Breast epithelium (tissue), 4 donors: ENCODE measurements around the gene ACSS1. TPM values are rescaled to one million over a fixed set of nuclear protein-coding genes. Genes with fewer than 3 reads are reported as not detected.
A peak's percentile ranks its signal among the peaks of the same experiment; 100 is the strongest.

ENCODE experiments used
- DNase-seq, 2 donors: peaks; one replicate each; pipeline ENCODE4 v3.0.0-alpha.2; 2019; ENCODE audit warnings: low spot score in 2 of 2
- H3K27ac ChIP-seq, 2 donors: fragments of 200-600 bp; sonication (generic) in 1 of 2; one replicate each; pipeline ENCODE4 v1.5.1; 2016 to 2019; ENCODE audit warnings: mild to moderate bottlenecking in 1 of 2
- H3K27me3 ChIP-seq, 2 donors: fragments of 200-600 bp; sonication (generic) in 1 of 2; one replicate each; pipeline versions ENCODE4 v1.5.1 to v1.6.0; 2017 to 2019; ENCODE audit warnings: control low read depth in 1 of 2, mild to moderate bottlenecking in 1 of 2
- H3K36me3 ChIP-seq: fragments of 200-600 bp; one replicate; pipeline ENCODE4 v1.5.1; 2019
- H3K4me1 ChIP-seq, 2 donors: fragments of 200-600 bp; sonication (generic); one replicate each; pipeline ENCODE4 v1.5.1; 2016 to 2019; ENCODE audit warnings: control low read depth in 1 of 2
- H3K4me3 ChIP-seq, 3 donors: fragments of 200-600 bp; sonication (generic); 1 replicate in 2 of 3; 2 replicates in 1 of 3; pipeline ENCODE4 v1.5.1; 2016 to 2019; ENCODE audit warnings: mild to moderate bottlenecking in 3 of 3, moderate library complexity in 2 of 3
- H3K9me3 ChIP-seq, 2 donors: fragments of 200-600 bp; sonication (generic) in 1 of 2; one replicate each; pipeline ENCODE4 v1.5.1; 2016 to 2019; ENCODE audit warnings: control low read depth in 1 of 2
- POLR2A ChIP-seq: fragments of 450-650 bp; IDR thresholded peaks from one replicate; pipeline ENCODE4 v1.6.1; 2016; ENCODE audit warnings: antibody characterized with exemption, mild to moderate bottlenecking, moderate library complexity
- POLR2AphosphoS5 ChIP-seq, 3 donors: sonication (generic); formaldehyde crosslinking; IDR thresholded peaks; one replicate each; pipeline ENCODE4 v1.6.1; 2017; ENCODE audit warnings: antibody characterized with exemption in 3 of 3
- intact Hi-C: fragments of 100-400 bp; cut with DNase I; formaldehyde crosslinking; loops from one replicate; pipeline ENCODE4 v1.15.1; 2023; ENCODE audit warnings: low total_unique reads
- total RNA-seq, 3 donors: library from RNA; depleted of rRNA; stranded (reverse); fragments of >200 nt; gene quantifications; one replicate each; pipeline ENCODE4 v1.1.0, GENCODE V29; 2016
- TF ChIP-seq, protein P1 (sequence below), 3 donors: fragments of 450-650 bp; IDR thresholded peaks; one replicate each; pipeline ENCODE4 v1.5.1; 2016 to 2017; ENCODE audit warnings: antibody characterized with exemption in 3 of 3, mild to moderate bottlenecking in 3 of 3, moderate library complexity in 3 of 3

ACSS1 gene
- total RNA-seq, 3 donors from 2014 or later: 17.6 to 38.2 (median 37.4) TPM

DNA sequence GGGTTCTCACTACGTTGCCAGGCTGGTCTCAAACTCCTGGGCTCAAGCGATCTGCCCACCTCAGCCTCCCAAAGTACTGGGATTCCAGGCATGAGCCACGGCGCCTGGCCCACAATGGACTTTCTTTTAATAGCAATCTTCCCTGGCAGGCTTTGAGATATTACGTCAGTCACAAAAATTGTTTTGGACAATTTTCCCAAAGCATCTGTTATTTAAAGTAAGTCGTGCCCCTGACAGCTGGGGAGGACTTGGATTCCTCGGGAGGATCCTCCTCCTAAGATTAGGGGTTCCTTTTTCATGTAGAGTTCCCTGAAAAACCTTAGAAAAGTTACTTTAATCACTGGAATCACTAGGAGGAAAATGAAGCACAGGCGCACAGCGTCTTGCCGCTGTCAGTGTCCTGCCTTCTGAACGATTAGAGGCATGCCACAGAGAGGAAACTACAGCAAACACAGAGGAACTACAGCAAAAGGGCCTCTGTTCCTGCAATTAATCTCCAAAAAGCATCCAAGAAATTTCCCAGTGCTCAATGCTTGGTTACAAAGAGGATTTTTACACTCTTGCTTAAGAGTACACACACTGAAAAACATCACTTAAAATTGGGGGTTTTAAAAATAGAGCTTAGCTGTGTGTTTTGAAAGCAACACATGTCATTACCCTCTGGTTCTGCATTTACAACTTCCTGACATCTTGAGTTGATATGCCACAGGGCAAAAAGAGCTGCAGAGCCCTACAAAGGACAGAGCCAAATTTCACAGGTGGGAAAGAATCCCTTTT is 4.5 kb downstream of the ACSS1 start:
- no peak for TF ChIP-seq POLR2A
- TF ChIP-seq POLR2AphosphoS5 (IDR thresholded peaks at IDR 0.05): peak in 1 of 3 donors; percentile 38
- Histone ChIP-seq H3K9me3 (no peaks in the 10 kb centered on the region), H3K27me3 (no peaks in the 10 kb centered on the region), H3K4me3 (peak overlapping the region in 2 of 3 donors; percentile 8 to 34), H3K4me1 (peaks cover 14 to 17% of the 10 kb centered on the region in 2 donors), H3K36me3 (no peaks in the 10 kb centered on the region), H3K27ac (peak overlapping the region; percentile 78 to 82)
- peak in 1 of 2 donors; percentile 64 for DNase-seq
- intact Hi-C loops: no loop called here

DNA sequence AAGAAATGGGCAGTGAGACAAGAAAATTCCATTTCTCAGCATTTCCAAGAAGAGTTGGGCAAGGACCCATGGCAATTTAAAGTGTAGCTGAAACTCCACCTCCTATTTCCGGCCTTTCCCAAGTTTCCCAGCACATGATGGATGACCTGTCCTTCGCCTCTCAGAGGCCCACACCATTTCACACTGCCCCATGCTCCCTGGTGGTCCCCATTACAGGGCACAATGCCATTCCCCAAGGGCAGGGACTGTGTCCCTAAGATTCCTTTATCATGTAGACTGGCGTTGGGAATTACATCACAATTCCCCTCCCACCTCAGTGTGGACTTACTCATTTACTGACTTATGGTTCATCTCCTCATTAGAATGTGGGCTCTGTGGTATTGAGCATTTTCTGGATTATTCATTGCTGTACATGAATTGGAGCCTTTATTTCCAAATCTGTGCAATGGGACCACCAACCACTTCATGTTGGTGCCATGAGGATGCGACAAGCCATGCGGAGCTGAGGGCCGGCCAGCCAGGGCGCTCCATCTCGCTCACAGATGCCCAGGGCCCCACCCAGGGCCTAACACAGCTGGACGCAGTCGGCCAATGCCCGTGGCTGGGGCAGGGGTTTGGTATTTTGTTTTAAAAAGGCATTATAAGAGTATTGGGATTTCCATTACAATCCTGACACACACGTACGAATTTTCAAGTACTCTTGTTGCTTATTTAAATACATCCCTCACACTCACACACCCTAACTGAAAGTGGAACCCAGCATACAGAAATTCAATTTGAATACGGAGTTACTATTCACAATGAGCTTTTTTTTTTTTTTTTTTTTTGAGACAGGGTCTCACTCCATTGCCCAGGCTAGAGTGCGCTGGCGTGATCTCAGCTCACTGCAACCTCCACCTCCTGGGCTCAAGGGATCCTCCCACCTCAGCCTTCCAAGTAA is 5.4 kb downstream of the ACSS1 start:
- Histone ChIP-seq H3K36me3 (no peaks in the 10 kb centered on the region), H3K27ac (peak overlapping the region; percentile 78 to 84), H3K4me1 (peaks cover 14 to 17% of the 10 kb centered on the region in 2 donors), H3K9me3 (no peaks in the 10 kb centered on the region), H3K27me3 (no peaks in the 10 kb centered on the region), H3K4me3 (peak overlapping the region in 1 of 3 donors; percentile 34)
- TF ChIP-seq POLR2AphosphoS5 (IDR thresholded peaks at IDR 0.05) (peak in 1 of 3 donors; percentile 75), POLR2A (no peak)
- TF ChIP-seq, protein P1, sequence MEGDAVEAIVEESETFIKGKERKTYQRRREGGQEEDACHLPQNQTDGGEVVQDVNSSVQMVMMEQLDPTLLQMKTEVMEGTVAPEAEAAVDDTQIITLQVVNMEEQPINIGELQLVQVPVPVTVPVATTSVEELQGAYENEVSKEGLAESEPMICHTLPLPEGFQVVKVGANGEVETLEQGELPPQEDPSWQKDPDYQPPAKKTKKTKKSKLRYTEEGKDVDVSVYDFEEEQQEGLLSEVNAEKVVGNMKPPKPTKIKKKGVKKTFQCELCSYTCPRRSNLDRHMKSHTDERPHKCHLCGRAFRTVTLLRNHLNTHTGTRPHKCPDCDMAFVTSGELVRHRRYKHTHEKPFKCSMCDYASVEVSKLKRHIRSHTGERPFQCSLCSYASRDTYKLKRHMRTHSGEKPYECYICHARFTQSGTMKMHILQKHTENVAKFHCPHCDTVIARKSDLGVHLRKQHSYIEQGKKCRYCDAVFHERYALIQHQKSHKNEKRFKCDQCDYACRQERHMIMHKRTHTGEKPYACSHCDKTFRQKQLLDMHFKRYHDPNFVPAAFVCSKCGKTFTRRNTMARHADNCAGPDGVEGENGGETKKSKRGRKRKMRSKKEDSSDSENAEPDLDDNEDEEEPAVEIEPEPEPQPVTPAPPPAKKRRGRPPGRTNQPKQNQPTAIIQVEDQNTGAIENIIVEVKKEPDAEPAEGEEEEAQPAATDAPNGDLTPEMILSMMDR (IDR thresholded peaks at IDR 0.05): no peak
- peak in 1 of 2 donors; percentile 35 for DNase-seq
- intact Hi-C loops: no loop called here

DNA sequence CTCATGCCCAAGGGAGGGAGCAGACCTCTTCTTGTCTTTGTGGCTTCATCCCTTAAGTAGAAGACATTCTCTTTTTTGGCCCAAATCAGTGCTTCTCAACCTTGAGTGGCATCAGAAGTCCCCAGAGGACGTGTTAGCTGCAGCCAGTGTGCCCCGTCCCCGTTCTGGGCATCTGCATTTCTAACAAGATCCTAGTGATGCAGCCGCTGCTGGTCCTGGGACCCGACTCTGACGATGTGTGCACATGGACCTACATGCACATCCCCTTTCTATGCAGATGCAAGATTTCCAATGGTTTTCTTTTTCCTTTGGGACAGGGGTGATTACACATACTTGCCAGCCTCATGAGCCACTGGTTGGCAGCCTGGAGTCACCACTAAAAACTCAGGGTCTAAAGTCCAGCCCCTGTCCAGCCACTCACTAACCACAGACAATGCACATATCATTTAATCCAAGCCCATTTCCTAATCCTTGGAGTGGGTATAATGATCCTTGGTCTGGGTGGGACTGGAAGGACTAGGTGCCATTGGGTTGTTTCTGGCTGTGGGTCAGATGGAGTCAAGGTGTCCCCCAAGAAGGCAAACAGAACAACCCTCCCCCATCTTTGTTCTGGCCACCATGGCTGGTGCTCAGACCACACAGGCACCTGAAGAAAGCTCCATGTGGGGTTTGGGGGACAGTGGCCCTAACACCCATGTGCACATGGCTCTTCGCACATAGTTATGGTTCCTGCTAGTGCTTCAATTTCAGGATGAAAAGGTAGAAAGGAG is 6.4 kb downstream of the ACSS1 start:
- intact Hi-C loops: no loop called here
- H3K4me1 ChIP-seq: peaks cover 14 to 17% of the 10 kb centered on the region in 2 donors
- TF ChIP-seq POLR2AphosphoS5 (IDR thresholded peaks at IDR 0.05): no peak
- DNase-seq: peak in 1 of 2 donors; percentile 36
- H3K9me3 ChIP-seq: no peaks in the 10 kb centered on the region
- H3K27me3 ChIP-seq: no peaks in the 10 kb centered on the region
- peak overlapping the region; percentile 78 to 84 for H3K27ac ChIP-seq
- no peak overlapping the region for H3K4me3 ChIP-seq
- no peaks in the 10 kb centered on the region for H3K36me3 ChIP-seq

DNA sequence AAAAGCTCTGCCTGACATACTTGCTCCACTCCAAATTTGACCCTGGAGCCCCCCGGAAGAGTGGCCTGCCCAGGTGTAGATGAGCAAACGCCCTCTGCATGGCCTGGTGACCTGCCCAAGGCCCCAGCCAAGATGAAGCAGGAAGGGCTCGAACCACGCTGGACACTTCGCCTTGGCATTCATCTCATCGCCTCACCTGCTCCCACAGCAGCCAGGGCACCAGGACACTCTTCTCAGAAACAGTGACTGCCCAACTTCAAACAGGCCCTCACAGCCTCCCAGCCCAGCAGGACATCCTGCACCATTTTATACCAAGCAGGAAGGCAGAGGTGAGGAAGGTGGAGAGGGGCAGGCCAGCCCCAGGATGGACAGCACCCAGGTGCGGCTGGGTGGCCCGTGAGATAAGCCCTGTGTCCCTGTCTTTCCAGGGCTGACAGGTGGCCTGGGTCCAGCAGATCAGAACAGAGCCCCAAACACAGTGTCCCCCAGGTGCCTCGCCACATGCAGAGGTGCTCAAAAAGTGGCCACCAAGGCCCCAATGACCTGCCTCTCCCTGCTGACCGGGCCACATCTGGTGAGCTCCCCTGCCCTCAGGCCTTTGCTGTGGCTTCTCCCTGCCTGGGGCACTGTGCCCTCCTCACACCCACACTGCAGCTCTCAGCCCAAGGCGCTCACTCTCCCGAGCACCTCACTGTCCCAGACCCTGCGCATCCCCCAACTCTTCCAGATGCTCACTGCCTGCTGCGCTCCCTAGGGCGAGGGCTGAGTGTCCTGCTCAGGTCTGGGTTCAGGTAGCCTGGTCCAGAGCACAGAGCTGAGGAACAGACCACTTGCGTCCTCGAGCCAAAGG is 7.2 kb downstream of the ACSS1 start:
- Histone ChIP-seq H3K4me3 (no peak overlapping the region), H3K4me1 (peaks cover 14 to 17% of the 10 kb centered on the region in 2 donors), H3K27me3 (no peaks in the 10 kb centered on the region), H3K27ac (peak overlapping the region in 1 of 2 donors; percentile 21), H3K36me3 (no peaks in the 10 kb centered on the region), H3K9me3 (no peaks in the 10 kb centered on the region)
- intact Hi-C loops: no loop called here
- peak in 1 of 2 donors; percentile 33 for DNase-seq
- no peak for TF ChIP-seq POLR2A

DNA sequence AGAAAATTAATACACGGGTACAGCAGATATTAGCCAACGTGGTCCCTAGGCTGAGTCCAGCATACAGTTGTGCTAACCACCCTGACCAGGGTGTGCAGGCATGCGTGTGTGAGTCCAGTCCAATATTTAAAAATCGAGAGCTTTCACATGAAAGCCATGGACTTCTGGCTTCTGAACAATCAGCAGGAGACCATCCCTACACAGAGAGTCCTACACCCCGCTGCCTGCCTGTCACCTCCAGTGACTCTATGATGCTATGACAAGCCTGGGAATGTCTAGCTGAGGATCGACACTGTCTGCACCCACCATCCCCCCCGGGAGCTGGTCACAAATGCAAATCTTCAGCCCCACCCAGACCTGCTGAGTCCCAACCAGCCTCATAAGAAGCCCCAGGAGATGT is 7.9 kb downstream of the ACSS1 start:
- Histone ChIP-seq H3K27ac (no peak overlapping the region), H3K36me3 (no peaks in the 10 kb centered on the region), H3K9me3 (no peaks in the 10 kb centered on the region), H3K4me1 (peaks cover 14 to 17% of the 10 kb centered on the region in 2 donors), H3K27me3 (no peaks in the 10 kb centered on the region), H3K4me3 (no peak overlapping the region)
- TF ChIP-seq POLR2A (no peak), POLR2AphosphoS5 (IDR thresholded peaks at IDR 0.05) (no peak)
- TF ChIP-seq, protein P1 (IDR thresholded peaks at IDR 0.05): no peak
- no peak for DNase-seq
- intact Hi-C loops: no loop called here
